ENCODE results near the gene OTP. TPM values are rescaled to one million over a fixed set of nuclear protein-coding genes. Genes with fewer than 3 reads are reported as not detected.

Gene OTP
- total RNA-seq, 1 donor from 2014 or later = not detected

- no peak overlapping the region for H3K27ac ChIP-seq
- peaks cover 47% of the 10 kb centered on the region for H3F3A ChIP-seq (ENCODE audit: low read depth)
- H3K9me3 ChIP-seq (ENCODE audit: low read depth) = no peaks in the 10 kb centered on the region
- H3K4me3 ChIP-seq = peak overlapping the region; percentile 44
- no peak overlapping the region for H3K9ac ChIP-seq
- Mint-ChIP-seq H3K27me3 (ENCODE audit: insufficient read depth, low read depth) (peaks cover 91% of the 10 kb centered on the region), H3K4me3 (peak overlapping the region; percentile 27), H3K4me1 (peaks cover 22% of the 10 kb centered on the region), H3K27ac (no peak overlapping the region), H3K9me3 (peaks cover 5% of the 10 kb centered on the region), H3K36me3 (no peaks in the 10 kb centered on the region)
- peaks cover 100% of the 10 kb centered on the region for H3K27me3 ChIP-seq
- no peak for DNase-seq (ENCODE audit: low spot score)
- peaks cover 48% of the 10 kb centered on the region for H4K20me1 ChIP-seq (ENCODE audit: low read depth)
- no peaks in the 10 kb centered on the region for H3K79me2 ChIP-seq (ENCODE audit: low read depth)
- peaks cover 45% of the 10 kb centered on the region for H3K4me1 ChIP-seq
- peak overlapping the region; percentile 93 for H3K4me2 ChIP-seq
- H3K36me3 ChIP-seq = no peaks in the 10 kb centered on the region
- TF ChIP-seq EZH2phosphoT487 (IDR thresholded peaks at IDR 0.05) (peak; percentile 18), EZH2 (IDR thresholded peaks at IDR 0.05) (peak; percentile 6)
- TF ChIP-seq, protein P1, sequence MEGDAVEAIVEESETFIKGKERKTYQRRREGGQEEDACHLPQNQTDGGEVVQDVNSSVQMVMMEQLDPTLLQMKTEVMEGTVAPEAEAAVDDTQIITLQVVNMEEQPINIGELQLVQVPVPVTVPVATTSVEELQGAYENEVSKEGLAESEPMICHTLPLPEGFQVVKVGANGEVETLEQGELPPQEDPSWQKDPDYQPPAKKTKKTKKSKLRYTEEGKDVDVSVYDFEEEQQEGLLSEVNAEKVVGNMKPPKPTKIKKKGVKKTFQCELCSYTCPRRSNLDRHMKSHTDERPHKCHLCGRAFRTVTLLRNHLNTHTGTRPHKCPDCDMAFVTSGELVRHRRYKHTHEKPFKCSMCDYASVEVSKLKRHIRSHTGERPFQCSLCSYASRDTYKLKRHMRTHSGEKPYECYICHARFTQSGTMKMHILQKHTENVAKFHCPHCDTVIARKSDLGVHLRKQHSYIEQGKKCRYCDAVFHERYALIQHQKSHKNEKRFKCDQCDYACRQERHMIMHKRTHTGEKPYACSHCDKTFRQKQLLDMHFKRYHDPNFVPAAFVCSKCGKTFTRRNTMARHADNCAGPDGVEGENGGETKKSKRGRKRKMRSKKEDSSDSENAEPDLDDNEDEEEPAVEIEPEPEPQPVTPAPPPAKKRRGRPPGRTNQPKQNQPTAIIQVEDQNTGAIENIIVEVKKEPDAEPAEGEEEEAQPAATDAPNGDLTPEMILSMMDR (IDR thresholded peaks at IDR 0.05) = no peak
- no peak overlapping the region for H2AFZ ChIP-seq (replicated peaks)
Observed at GRCh38 chr5:77645995-77646639, 7.6 kb upstream of the OTP start.

DNA sequence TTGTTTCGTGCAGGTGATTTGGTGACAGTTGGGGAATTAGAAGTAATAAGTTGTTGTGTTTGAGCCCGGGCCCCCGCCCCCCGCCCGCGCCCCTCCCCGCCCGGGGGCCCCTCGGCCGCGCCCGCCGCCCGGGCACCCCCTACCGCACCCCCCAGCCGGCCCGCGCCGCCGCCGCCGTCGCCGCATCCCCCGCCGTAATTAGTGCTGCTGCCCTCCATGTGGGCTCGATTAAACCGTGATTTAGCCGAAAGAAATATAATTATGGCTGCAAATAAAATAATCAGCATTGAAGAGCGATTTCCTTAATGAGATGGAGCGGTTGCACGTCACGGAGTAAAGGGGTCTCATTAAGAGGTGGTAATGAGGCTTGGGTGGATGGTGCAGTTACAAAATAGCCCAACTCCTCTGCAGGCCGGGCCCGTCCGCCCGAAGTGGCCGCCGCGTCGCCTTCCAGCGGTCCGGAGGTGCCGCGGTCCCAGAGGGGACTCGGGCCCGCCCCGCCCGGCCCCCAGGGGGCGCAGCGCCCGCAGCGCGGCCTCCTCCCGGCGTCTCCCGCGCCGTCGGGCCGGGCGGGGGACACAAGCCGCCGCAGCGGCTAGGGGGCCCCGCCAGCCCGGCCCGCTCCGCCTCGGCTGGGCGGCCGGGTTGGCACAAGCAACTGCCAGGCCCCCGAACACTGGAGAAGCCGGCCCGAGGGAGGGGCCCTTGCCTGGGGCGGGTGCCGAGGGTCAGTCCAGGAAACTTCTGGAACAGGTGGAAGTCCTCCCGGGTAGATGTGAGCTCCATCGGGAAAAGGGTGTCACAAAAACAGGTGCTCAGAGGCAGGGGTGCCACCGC is 6.9 kb upstream of the OTP start:
- DNase-seq (ENCODE audit: low spot score) = peak; percentile 88
- H3K9me3 Mint-ChIP-seq = peaks cover 5% of the 10 kb centered on the region
- Histone ChIP-seq H4K20me1 (ENCODE audit: low read depth) (peaks cover 55% of the 10 kb centered on the region), H3K4me3 (peak overlapping the region; percentile 44), H2AFZ (replicated peaks) (no peak overlapping the region), H3K9ac (no peak overlapping the region), H3K27me3 (peaks cover 100% of the 10 kb centered on the region), H3K36me3 (no peaks in the 10 kb centered on the region), H3F3A (ENCODE audit: low read depth) (peaks cover 51% of the 10 kb centered on the region), H3K27ac (no peak overlapping the region), H3K4me1 (peaks cover 51% of the 10 kb centered on the region), H3K79me2 (ENCODE audit: low read depth) (no peaks in the 10 kb centered on the region), H3K4me2 (peak overlapping the region; percentile 93), H3K9me3 (ENCODE audit: low read depth) (no peaks in the 10 kb centered on the region)
- TF ChIP-seq, protein P1 (IDR thresholded peaks at IDR 0.05) = peak; percentile 56
- peak; percentile 49 for TF ChIP-seq EZH2phosphoT487 (IDR thresholded peaks at IDR 0.05)
- TF ChIP-seq EZH2 (IDR thresholded peaks at IDR 0.05) = peak; percentile 87
- H3K27me3 Mint-ChIP-seq (ENCODE audit: insufficient read depth, low read depth) = peaks cover 92% of the 10 kb centered on the region
- H3K4me3 Mint-ChIP-seq = peak overlapping the region; percentile 27
- no peaks in the 10 kb centered on the region for H3K36me3 Mint-ChIP-seq
- peaks cover 28% of the 10 kb centered on the region for H3K4me1 Mint-ChIP-seq
- no peak overlapping the region for H3K27ac Mint-ChIP-seq

DNA sequence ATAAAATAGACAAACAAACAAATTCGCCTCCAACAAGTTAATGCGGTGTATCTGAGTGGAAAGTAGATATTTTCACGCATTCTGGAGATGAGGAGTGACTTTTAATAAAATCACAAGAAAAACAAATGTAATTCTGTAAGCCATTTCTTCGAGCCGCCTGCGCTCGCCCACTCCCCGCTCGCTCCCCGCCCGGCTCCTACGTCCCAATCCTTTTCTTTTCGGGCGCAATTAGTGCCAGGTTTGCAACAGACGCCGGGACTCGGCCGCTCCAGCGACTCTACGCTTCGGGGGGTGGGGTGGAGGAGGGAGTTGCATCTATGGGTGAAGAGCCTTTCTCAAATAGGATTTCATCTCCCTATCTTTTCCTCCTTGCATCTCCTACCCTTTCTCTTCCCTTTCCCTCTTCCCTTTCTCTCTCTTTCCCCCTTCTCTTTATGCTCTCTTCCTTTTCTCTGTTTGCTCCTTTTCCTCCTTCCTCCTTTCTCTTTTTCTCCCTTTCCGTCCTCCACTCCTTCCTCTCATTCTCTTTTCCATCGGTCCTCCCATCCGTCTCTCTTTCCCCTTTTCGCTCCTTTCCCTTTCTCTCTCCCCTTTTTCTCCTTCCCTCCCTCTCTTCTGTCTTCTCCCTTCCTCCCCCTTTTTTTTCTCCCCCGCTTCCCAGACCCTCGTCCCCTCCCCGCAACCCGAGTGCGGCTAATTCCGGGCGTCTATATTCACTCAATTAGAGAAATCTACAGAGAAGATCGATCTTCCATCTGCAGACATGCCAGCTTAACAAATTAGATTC is 6.1 kb upstream of the OTP start:
- peaks cover 57% of the 10 kb centered on the region for H3K4me1 ChIP-seq
- H3F3A ChIP-seq (ENCODE audit: low read depth) = peaks cover 59% of the 10 kb centered on the region
- peaks cover 100% of the 10 kb centered on the region for H3K27me3 ChIP-seq
- DNase-seq (ENCODE audit: low spot score) = peak; percentile 79
- no peak overlapping the region for H3K9ac ChIP-seq
- TF ChIP-seq EZH2 (IDR thresholded peaks at IDR 0.05) (peak; percentile 92), EZH2phosphoT487 (IDR thresholded peaks at IDR 0.05) (peak; percentile 72)
- TF ChIP-seq, protein P1 (IDR thresholded peaks at IDR 0.05) = no peak
- peaks cover 63% of the 10 kb centered on the region for H4K20me1 ChIP-seq (ENCODE audit: low read depth)
- peak overlapping the region; percentile 93 for H3K4me2 ChIP-seq
- Mint-ChIP-seq H3K4me1 (peaks cover 33% of the 10 kb centered on the region), H3K27me3 (ENCODE audit: insufficient read depth, low read depth) (peaks cover 93% of the 10 kb centered on the region), H3K27ac (no peak overlapping the region), H3K9me3 (peaks cover 5% of the 10 kb centered on the region), H3K4me3 (peak overlapping the region; percentile 1), H3K36me3 (no peaks in the 10 kb centered on the region)
- no peaks in the 10 kb centered on the region for H3K9me3 ChIP-seq (ENCODE audit: low read depth)
- peak overlapping the region; percentile 29 for H3K4me3 ChIP-seq
- no peak overlapping the region for H3K27ac ChIP-seq
- no peaks in the 10 kb centered on the region for H3K36me3 ChIP-seq
- no peak overlapping the region for H2AFZ ChIP-seq (replicated peaks)
- no peaks in the 10 kb centered on the region for H3K79me2 ChIP-seq (ENCODE audit: low read depth)

Measured in neural progenitor cell (in vitro differentiated cells).